GM19395 (cell line): ENCODE measurements around the gene DNAJB8.

Source experiments
- ATAC-seq: cut with Tn5 transposase; IDR thresholded peaks from one replicate; pipeline ENCODE4 v1.9.1; 2021; ENCODE audit warnings: mild to moderate bottlenecking, moderate library complexity; ENCODE audit not compliant: unreplicated experiment

DNAJB8 gene

GRCh38 chr3:128469556-128469955 lies 2.9 kb upstream of the DNAJB8 start:
- no peak for ATAC-seq

DNA sequence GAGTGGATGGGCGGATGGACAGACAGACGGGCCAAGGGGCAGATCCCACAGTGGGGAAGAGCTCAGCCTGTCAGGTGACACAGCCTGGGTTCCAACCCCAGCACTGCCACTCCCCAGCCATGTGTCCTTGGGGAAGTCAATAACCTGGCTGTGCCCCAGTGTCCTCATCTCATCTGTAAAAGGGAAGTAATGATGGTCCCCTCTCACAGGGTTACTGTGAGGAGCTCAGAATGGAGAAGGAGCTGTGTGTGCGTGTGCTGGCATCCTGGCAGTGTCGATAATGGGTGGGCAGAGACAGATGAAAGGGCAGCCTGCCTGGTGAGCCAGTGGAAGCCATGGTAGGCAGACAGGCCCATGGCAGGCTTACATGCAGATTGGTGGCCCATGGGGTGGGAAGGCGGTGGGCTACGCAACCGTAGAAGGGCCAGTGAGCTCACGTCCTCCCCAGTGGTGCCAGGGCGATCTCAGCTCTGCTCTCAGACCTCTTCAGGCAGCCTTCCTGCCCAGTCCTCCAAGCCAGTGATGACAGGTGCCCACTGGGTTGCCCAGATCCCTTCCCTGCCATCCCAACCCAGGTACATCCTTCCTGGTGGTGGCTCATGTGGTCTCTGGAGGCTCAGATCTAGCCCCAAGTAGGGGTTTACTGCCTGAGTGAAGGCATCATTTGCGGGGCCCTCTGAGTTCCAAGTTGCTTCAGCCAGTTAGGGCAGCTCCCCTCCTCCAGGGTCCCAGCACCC lies 2.3 kb upstream of the DNAJB8 start:
- no peak for ATAC-seq

- no peak for ATAC-seq
These were observed 1.6 kb upstream of the DNAJB8 start for GRCh38 chr3:128468285-128468790.

GRCh38 chr3:128464702-128465101 lies 2.0 kb downstream of the DNAJB8 start:
- no peak for ATAC-seq

DNA sequence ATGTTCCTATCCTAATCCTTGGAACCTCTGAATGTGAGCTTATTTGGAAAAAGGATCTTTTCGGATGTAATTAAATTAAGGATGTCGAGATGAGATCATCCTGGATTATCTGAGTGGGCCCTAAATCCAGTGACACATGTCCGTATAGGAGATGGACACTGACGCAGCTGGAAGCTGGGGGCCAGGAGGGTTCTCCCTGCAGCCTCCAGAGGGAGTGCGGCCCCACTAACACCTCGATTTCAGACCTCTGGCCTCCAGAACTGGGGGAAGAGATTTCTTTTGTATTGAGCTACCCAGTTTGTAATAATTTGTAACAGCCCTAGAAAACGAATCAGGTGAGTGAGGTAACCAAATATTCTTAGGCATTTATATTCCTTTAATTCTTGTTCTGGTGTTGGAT lies 2.5 kb downstream of the DNAJB8 start:
- no peak for ATAC-seq

DNA sequence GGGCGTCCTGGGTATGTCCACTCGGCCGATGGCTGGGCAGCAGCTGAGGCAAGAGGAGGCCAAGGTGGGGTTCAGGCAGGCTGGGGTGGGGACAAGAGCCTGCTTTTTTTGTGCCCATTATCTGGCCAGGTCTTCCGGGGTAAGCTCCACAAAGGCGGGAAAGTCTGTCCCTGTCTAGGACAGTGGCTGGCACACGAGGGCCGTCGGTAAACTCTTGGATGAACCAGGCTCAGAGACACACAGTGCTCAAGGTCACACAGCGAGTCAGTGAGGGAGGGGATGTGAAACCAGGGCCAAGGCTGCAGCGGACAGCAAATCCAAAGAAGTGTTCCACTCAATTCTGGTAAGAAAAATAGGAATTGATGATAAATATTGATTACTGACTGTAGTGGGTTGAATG lies 2.9 kb downstream of the DNAJB8 start:
- no peak for ATAC-seq

GRCh38 chr3:128463354-128463753 lies 3.3 kb downstream of the DNAJB8 start:
- ATAC-seq, result no peak

DNA sequence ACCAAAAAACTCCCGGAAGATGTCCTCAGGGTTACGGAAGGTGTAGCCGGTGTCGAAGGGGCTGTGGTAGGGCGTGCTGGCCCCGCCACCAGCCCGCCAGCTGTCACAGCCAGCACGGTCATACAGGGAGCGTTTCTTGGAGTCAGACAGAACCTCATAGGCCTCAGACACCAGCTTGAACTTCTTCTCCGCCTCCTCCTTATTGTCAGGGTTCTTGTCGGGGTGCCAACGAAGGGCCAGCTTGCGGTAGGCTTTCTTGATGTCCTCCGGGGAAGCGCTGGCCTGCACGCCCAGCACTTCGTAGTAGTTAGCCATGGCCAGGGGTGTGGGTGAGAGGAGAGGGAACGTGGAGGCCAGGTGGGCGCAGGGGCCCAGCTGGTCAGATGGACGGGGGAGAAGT lies 3.8 kb downstream of the DNAJB8 start:
- no peak for ATAC-seq

- ATAC-seq, result no peak
These were observed 4.3 kb downstream of the DNAJB8 start for GRCh38 chr3:128462341-128462910.

GRCh38 chr3:128461731-128462130 lies 5.0 kb downstream of the DNAJB8 start:
- no peak for ATAC-seq

DNA sequence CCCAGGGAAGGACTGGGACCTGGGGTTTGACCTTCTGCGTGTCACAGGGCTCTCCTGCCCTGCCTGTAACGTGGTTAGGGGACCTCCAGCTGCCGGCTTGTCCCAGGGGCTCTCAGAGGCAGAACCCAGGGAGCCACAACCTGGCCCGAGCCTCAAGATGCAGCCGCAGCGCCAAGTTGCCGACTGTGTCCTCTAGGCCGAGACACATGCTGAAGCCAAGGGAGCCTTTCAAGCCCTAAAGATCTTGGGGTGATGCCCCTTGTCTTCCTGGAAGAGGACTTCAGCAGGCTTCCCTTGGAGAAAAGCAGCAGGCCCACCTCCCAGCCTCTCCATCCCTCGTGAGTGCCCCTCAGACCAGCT lies 7.2 kb downstream of the DNAJB8 start:
- ATAC-seq, result no peak

- no peak for ATAC-seq
These were observed 7.8 kb downstream of the DNAJB8 start for GRCh38 chr3:128458746-128459460.

GRCh38 chr3:128457937-128458336 lies 8.8 kb downstream of the DNAJB8 start:
- no peak for ATAC-seq

- ATAC-seq, result no peak
These were observed 9.6 kb downstream of the DNAJB8 start for GRCh38 chr3:128456776-128457715.

GRCh38 chr3:128455786-128456748 lies 10.6 kb downstream of the DNAJB8 start:
- no peak for ATAC-seq

DNA sequence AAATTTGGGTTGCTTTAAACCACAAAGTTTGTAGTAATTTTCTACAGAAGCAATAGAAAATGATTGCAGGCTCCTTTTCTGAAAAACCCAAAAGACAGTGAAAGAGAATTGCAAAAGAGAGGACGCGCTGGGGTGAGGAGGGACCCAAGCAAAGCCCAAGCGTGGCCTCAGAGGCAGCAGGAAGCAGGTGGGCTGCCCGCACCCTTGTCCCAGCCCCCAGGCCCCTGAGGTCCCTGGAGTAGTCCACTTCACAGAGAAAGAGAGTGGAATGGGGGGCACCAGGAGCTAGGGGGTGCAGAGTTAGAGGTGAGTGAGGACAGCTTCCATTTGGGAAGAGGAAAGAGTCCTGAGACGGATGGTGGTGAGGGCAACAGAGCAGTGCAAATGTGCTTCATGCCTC lies 11.6 kb downstream of the DNAJB8 start:
- ATAC-seq, result no peak

DNA sequence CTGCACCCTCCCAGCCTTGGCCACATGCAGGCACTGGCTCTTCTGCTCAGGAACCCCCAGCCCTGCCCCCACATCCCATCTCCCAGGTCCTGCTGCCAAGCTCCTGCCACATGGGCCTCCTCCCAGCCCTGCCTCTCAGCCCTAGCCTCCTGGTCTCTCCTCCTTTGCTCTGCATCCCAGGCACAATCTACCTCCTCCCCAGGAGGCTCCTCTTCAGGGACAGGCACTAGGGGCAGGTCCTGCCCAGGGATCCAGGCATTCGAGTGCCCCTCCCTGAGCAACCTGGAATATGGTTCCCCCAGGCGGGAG lies 12.4 kb downstream of the DNAJB8 start:
- ATAC-seq, result no peak

GRCh38 chr3:128453501-128454309 lies 13.0 kb downstream of the DNAJB8 start:
- no peak for ATAC-seq

GRCh38 chr3:128452678-128453275 lies 13.9 kb downstream of the DNAJB8 start:
- ATAC-seq, result no peak
